Tibial nerve (tissue), 4 donors: ENCODE measurements around the gene NOM1. TPM values are rescaled to one million over a fixed set of nuclear protein-coding genes. Genes with fewer than 3 reads are reported as not detected.

ENCODE experiments used
- DNase-seq, 2 donors: peaks; one replicate each; pipeline ENCODE4 v3.0.0-alpha.2; 2019; ENCODE audit warnings: low spot score in 2 of 2
- H3K27ac ChIP-seq, 4 donors: fragments of 200-600 bp; sonication (generic) in 3 of 4; one replicate each; pipeline ENCODE4 v1.5.1; 2017 to 2019; ENCODE audit warnings: mild to moderate bottlenecking in 1 of 4
- H3K27me3 ChIP-seq, 2 donors: fragments of 200-600 bp; sonication (generic) in 1 of 2; one replicate each; pipeline versions ENCODE4 v1.5.1 to v1.6.0; 2017 to 2019
- H3K36me3 ChIP-seq, 3 donors: fragments of 200-600 bp; sonication (generic); one replicate each; pipeline ENCODE4 v1.5.1; 2018 to 2019
- H3K4me1 ChIP-seq, 4 donors: fragments of 200-600 bp; sonication (generic) in 3 of 4; one replicate each; pipeline ENCODE4 v1.5.1; 2017 to 2019
- H3K4me3 ChIP-seq, 4 donors: fragments of 200-600 bp; sonication (generic) in 3 of 4; one replicate each; pipeline ENCODE4 v1.5.1; 2017 to 2019; ENCODE audit warnings: mild to moderate bottlenecking in 1 of 4, moderate library complexity in 1 of 4
- H3K9me3 ChIP-seq, 4 donors: fragments of 200-600 bp; sonication (generic) in 3 of 4; one replicate each; pipeline ENCODE4 v1.5.1; 2017 to 2019
- CTCF ChIP-seq, 5 experiments: fragments of 200-600 bp in 3 of 5; fragments of 450-650 bp in 2 of 5; sonication (generic) in 3 of 5; IDR thresholded peaks; one replicate each; pipeline ENCODE4 v1.5.1; 2016 to 2019; ENCODE audit warnings: antibody characterized with exemption in 5 of 5, mild to moderate bottlenecking in 3 of 5, moderate library complexity in 2 of 5
- EP300 ChIP-seq, 2 donors: sonication (generic); formaldehyde crosslinking; IDR thresholded peaks; one replicate each; pipeline ENCODE4 v1.6.1; 2017; ENCODE audit warnings: antibody characterized with exemption in 2 of 2, mild to moderate bottlenecking in 1 of 2
- POLR2A ChIP-seq, 2 donors: fragments of 450-650 bp; IDR thresholded peaks; one replicate each; pipeline ENCODE4 v1.6.1; 2017; ENCODE audit warnings: antibody characterized with exemption in 2 of 2, mild to moderate bottlenecking in 2 of 2, moderate library complexity in 2 of 2
- WGBS, 2 donors: methylation state at CpG; one replicate each; pipeline ENCODE4 v1.1.5; 2018; 5-methylcytosine and 5-hydroxymethylcytosine counted together
- total RNA-seq, 4 donors: library from RNA; depleted of rRNA; stranded (reverse); fragments of >200 nt; gene quantifications; one replicate each; pipeline ENCODE4 v1.1.0, GENCODE V29; 2016

NOM1 gene
- total RNA-seq, 4 donors from 2014 or later: 23.3 to 41.5 (median 25.3) TPM

GRCh38 chr7:157017149-157017548, 67.6 kb downstream of the NOM1 start:
- peaks cover 0 to 40% (median 17%) of the 10 kb centered on the region in 4 donors for H3K4me1 ChIP-seq
- no peak for TF ChIP-seq EP300 (IDR thresholded peaks at IDR 0.05)
- no peak for TF ChIP-seq CTCF (IDR thresholded peaks at IDR 0.05)
- TF ChIP-seq POLR2A (IDR thresholded peaks at IDR 0.05): no peak
- no peak overlapping the region for H3K27ac ChIP-seq
- peaks cover 5 to 99% of the 10 kb centered on the region in 2 donors for H3K27me3 ChIP-seq
- WGBS, 2 donors: 0 to 6% methylated on average over 11 of the region's 11 CpGs
- no peak overlapping the region for H3K4me3 ChIP-seq
- DNase-seq: no peak
- no peaks in the 10 kb centered on the region for H3K36me3 ChIP-seq
- no peaks in the 10 kb centered on the region for H3K9me3 ChIP-seq

- H3K9me3 ChIP-seq: no peaks in the 10 kb centered on the region
- peaks cover 5 to 99% of the 10 kb centered on the region in 2 donors for H3K27me3 ChIP-seq
- WGBS, 2 donors: 1 to 4% methylated on average over 7 to 30 of the region's 48 CpGs
- no peak for TF ChIP-seq POLR2A (IDR thresholded peaks at IDR 0.05)
- TF ChIP-seq CTCF (IDR thresholded peaks at IDR 0.05): no peak
- TF ChIP-seq EP300 (IDR thresholded peaks at IDR 0.05): no peak
- H3K27ac ChIP-seq: no peak overlapping the region
- peaks cover 0 to 42% (median 17%) of the 10 kb centered on the region in 4 donors for H3K4me1 ChIP-seq
- H3K4me3 ChIP-seq: no peak overlapping the region
- no peak for DNase-seq
- no peaks in the 10 kb centered on the region for H3K36me3 ChIP-seq
These were observed 68.3 kb downstream of the NOM1 start for GRCh38 chr7:157017603-157018327.

DNA sequence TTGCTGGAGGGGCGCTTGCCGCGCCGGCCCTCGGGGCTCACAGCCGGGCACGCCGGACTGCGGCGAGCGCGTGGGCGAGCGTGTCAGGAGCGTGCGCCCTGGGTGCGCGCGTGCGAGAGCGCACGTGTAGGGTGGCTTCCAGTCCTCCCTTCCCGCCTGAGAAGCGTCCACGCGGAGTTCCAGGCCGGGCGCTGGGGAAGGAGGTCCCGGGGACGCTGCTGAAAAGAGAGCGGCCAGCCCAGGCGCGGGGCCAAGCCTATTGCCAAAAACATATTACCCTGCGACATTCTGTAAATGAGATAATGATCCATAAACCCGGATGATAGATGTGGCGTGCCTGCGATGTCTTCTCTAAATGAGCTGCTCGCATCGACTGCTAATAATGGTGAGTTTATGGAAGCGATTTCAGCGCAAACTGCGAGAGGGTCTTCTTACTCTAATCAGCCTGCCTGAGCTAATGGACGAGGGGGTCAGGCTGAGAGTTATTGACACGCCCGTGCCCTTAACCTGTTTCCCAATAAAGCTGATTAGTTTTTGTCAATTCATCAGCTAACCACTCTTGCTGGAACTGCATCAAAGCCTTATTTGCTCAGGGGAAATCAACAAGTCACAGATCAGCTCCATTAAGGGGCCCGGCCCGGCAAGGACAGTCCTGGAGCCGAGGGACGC, 69.0 kb downstream of the NOM1 start:
- Histone ChIP-seq H3K4me3 (no peak overlapping the region), H3K9me3 (no peaks in the 10 kb centered on the region), H3K36me3 (no peaks in the 10 kb centered on the region), H3K4me1 (peaks cover 0 to 42% (median 17%) of the 10 kb centered on the region in 4 donors), H3K27ac (no peak overlapping the region), H3K27me3 (peaks cover 5 to 99% of the 10 kb centered on the region in 2 donors)
- no peak for TF ChIP-seq POLR2A (IDR thresholded peaks at IDR 0.05)
- no peak for TF ChIP-seq CTCF (IDR thresholded peaks at IDR 0.05)
- TF ChIP-seq EP300 (IDR thresholded peaks at IDR 0.05): no peak
- 3 to 4% methylated on average over 16 to 28 of the region's 49 CpGs for WGBS, 2 donors
- DNase-seq: no peak

DNA sequence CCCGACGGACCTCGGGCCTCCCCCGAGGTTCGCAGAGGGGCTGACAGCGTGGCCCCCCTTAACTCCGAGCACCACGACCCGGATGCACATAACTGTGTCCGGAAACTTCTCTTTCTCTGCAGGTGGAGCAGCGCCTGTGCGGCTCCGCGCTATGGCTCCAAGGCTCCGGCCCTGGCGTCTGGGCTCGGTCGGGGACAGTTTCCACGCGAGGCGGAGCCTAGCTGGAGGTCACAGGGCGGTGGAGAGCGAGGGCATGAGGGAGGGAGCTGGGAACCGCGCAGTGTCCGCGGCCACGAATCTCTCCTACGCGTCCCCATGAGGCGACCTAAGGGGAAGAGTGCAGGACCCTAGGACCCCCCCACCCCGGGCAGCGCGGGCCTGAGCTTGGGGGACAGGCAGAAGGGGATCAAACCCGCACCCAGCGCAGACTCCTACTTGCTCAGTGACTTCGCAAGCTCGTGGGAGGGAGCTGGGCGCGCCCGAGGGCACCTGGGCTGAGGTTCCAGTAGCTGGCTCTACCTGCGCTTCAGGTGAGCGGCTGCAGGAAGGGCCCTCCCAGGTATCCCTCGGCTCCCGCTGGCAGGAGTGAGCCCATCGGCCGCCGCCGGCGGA, 69.6 kb downstream of the NOM1 start:
- H3K36me3 ChIP-seq: no peaks in the 10 kb centered on the region
- no peak overlapping the region for H3K4me3 ChIP-seq
- H3K27ac ChIP-seq: no peak overlapping the region
- H3K4me1 ChIP-seq: peaks cover 0 to 42% (median 17%) of the 10 kb centered on the region in 4 donors
- 2 to 3% methylated on average over 25 to 49 of the region's 50 CpGs for WGBS, 2 donors
- DNase-seq: no peak
- H3K9me3 ChIP-seq: no peaks in the 10 kb centered on the region
- no peak for TF ChIP-seq CTCF (IDR thresholded peaks at IDR 0.05)
- peaks cover 5 to 99% of the 10 kb centered on the region in 2 donors for H3K27me3 ChIP-seq
